CD4-positive, alpha-beta T cell (primary cell): ENCODE results near the gene ENO1. TPM values are rescaled to one million over a fixed set of nuclear protein-coding genes. Genes with fewer than 3 reads are reported as not detected.

Experiments used
- ATAC-seq: fragments of 200-7000 bp; cut with Tn5 transposase; one replicate; pipeline ENCODE4 v1.10.0; 2022; ENCODE audit warnings: mild to moderate bottlenecking; ENCODE audit not compliant: poor library complexity
- CTCF ChIA-PET: fragments of 350-600 bp; sonication (Branson Sonifier 250); formaldehyde crosslinking; loops from one replicate; lab custom pipeline; 2021; ENCODE audit warnings: antibody characterized with exemption, inconsistent platforms; lab: Charles Lee
- POLR2A ChIA-PET: fragments of 350-600 bp; sonication (Branson Sonifier 250); formaldehyde crosslinking; loops from one replicate; lab custom pipeline; 2021; ENCODE audit warnings: antibody characterized with exemption, inconsistent platforms; lab: Charles Lee
- DNase-seq, 14 experiments: peaks; one replicate each; pipeline ENCODE4 v3.0.0-alpha.2; 2013 to 2020; ENCODE audit warnings: mixed read lengths in 2 of 14
- H3K27ac ChIP-seq, 2 donors: one replicate each; pipeline versions ENCODE4 v1.5.1 to v1.7.0; 2013; ENCODE audit warnings: low read length in 2 of 2, low read depth in 1 of 2, mild to moderate bottlenecking in 1 of 2
- H3K27me3 ChIP-seq, 2 experiments: 1 replicate in 1 of 2; 2 replicates in 1 of 2; pipeline versions ENCODE4 v1.6.1 to v1.7.0; 2013; ENCODE audit warnings: low read length in 2 of 2, control low read depth in 1 of 2, mild to moderate bottlenecking in 1 of 2, moderate library complexity in 1 of 2; ENCODE audit not compliant: insufficient read depth in 2 of 2, control insufficient read depth in 1 of 2
- H3K36me3 ChIP-seq: one replicate; pipeline ENCODE4 v1.6.1; 2013; ENCODE audit warnings: low read length, control low read depth; ENCODE audit not compliant: insufficient read depth
- H3K4me1 ChIP-seq: one replicate; pipeline ENCODE4 v1.6.1; 2013; ENCODE audit warnings: low read length, control low read depth; ENCODE audit not compliant: insufficient read depth
- H3K4me3 ChIP-seq: one replicate; pipeline ENCODE4 v1.5.1; 2013; ENCODE audit warnings: mild to moderate bottlenecking, low read length, moderate library complexity
- H3K9me3 ChIP-seq, 2 experiments: 1 replicate in 1 of 2; 2 replicates in 1 of 2; pipeline versions ENCODE4 v1.6.1 to v1.7.0; 2013; ENCODE audit warnings: low read length in 2 of 2, mild to moderate bottlenecking in 2 of 2, control low read depth in 1 of 2, moderate library complexity in 1 of 2; ENCODE audit not compliant: control insufficient read depth in 1 of 2, insufficient read depth in 1 of 2
- H3K27ac Mint-ChIP-seq: one replicate; pipeline ENCODE4 v1.8.0; 2020; ENCODE audit warnings: mixed read lengths
- H3K27me3 Mint-ChIP-seq: one replicate; pipeline ENCODE4 v1.8.0; 2021; ENCODE audit warnings: mixed read lengths
- H3K36me3 Mint-ChIP-seq: one replicate; pipeline ENCODE4 v1.8.0; 2021; ENCODE audit warnings: low read depth, mixed read lengths
- H3K4me1 Mint-ChIP-seq: one replicate; pipeline ENCODE4 v1.8.0; 2021; ENCODE audit warnings: low read depth, mixed read lengths
- H3K4me3 Mint-ChIP-seq: one replicate; pipeline ENCODE4 v1.8.0; 2020; ENCODE audit warnings: mild to moderate bottlenecking, mixed read lengths
- H3K9me3 Mint-ChIP-seq: one replicate; pipeline ENCODE4 v1.8.0; 2020; ENCODE audit warnings: mixed read lengths
- CTCF ChIP-seq: fragments of 200-600 bp; IDR thresholded peaks from one replicate; pipeline ENCODE4 v1.8.0; 2022; ENCODE audit warnings: antibody characterized with exemption, mild to moderate bottlenecking
- intact Hi-C, 2 experiments: fragments of 100-400 bp; cut with DNase I in 1 of 2; cut with micrococcal nuclease in 1 of 2; formaldehyde crosslinking; loops; one replicate each; pipeline versions ENCODE4 v1.15.1 to v1.9.0; 2023 to 2025; cut with DNase I, micrococcal nuclease
- total RNA-seq, 174 experiments: library from RNA in 2 of 174; stranded (reverse) in 2 of 174; gene quantifications; one replicate each; pipeline ENCODE4 v1.2.3 and lab custom pipeline; 2021 to 2026

Gene ENO1
- total RNA-seq, 2 experiments from 2014 or later, result 120 to 129 TPM

GRCh38 chr1:8866173-8866791, 12.2 kb downstream of the ENO1 start:
- peaks cover 10% of the 10 kb centered on the region for H3K4me1 Mint-ChIP-seq
- no peak overlapping the region for H3K27ac ChIP-seq
- DNase-seq (no peak), ATAC-seq (no peak)
- H3K9me3 Mint-ChIP-seq, result no peaks in the 10 kb centered on the region
- H3K4me3 Mint-ChIP-seq, result no peak overlapping the region
- H3K27ac Mint-ChIP-seq, result no peak overlapping the region
- H3K27me3 ChIP-seq, result no peaks in the 10 kb centered on the region
- intact Hi-C loops, result no loop called here
- H3K36me3 Mint-ChIP-seq, result peaks cover 95% of the 10 kb centered on the region
- no peak for TF ChIP-seq CTCF
- no peaks in the 10 kb centered on the region for H3K27me3 Mint-ChIP-seq
- POLR2A ChIA-PET, result interaction anchor here (3.6 kb wide), 1 partner anchor 12 kb away, joined by 20 read pairs; the partner anchor contains the start of gene ENO1
- peaks cover 0 to 4% of the 10 kb centered on the region in 2 experiments for H3K9me3 ChIP-seq
- H3K4me3 ChIP-seq, result no peak overlapping the region
- H3K36me3 ChIP-seq, result peaks cover 98% of the 10 kb centered on the region
- H3K4me1 ChIP-seq, result peaks cover 8% of the 10 kb centered on the region
- CTCF ChIA-PET, result interaction anchor here (1.4 kb wide), 1 partner anchor 45 kb away, joined by 3 read pairs; no protein-coding TSS in a partner anchor

- no peaks in the 10 kb centered on the region for H3K9me3 Mint-ChIP-seq
- CTCF ChIA-PET, result interaction anchor here (1.4 kb wide), 1 partner anchor 43 kb away, joined by 3 read pairs; no protein-coding TSS in a partner anchor
- Histone ChIP-seq H3K27ac (no peak overlapping the region), H3K4me3 (no peak overlapping the region), H3K27me3 (no peaks in the 10 kb centered on the region), H3K36me3 (peaks cover 96% of the 10 kb centered on the region), H3K4me1 (no peaks in the 10 kb centered on the region), H3K9me3 (peaks cover 0 to 9% of the 10 kb centered on the region in 2 experiments)
- peaks cover 7% of the 10 kb centered on the region for H3K4me1 Mint-ChIP-seq
- ATAC-seq (no peak), DNase-seq (no peak)
- POLR2A ChIA-PET, result interaction anchor here (3.6 kb wide), 1 partner anchor 13 kb away, joined by 20 read pairs; the partner anchor contains the start of gene ENO1
- no peak overlapping the region for H3K4me3 Mint-ChIP-seq
- TF ChIP-seq CTCF, result no peak
- no peak overlapping the region for H3K27ac Mint-ChIP-seq
- no peaks in the 10 kb centered on the region for H3K27me3 Mint-ChIP-seq
- intact Hi-C loops, result no loop called here
- peaks cover 94% of the 10 kb centered on the region for H3K36me3 Mint-ChIP-seq
These were observed 13.7 kb downstream of the ENO1 start for GRCh38 chr1:8864713-8865344.

- Mint-ChIP-seq H3K27me3 (no peaks in the 10 kb centered on the region), H3K36me3 (peaks cover 92% of the 10 kb centered on the region), H3K27ac (no peak overlapping the region), H3K9me3 (no peaks in the 10 kb centered on the region), H3K4me3 (no peak overlapping the region), H3K4me1 (peaks cover 13% of the 10 kb centered on the region)
- no peak for DNase-seq
- H3K4me3 ChIP-seq, result no peak overlapping the region
- peak overlapping the region in 1 of 2 donors; percentile 65 for H3K27ac ChIP-seq
- H3K4me1 ChIP-seq, result peaks cover 6% of the 10 kb centered on the region
- no peaks in the 10 kb centered on the region for H3K27me3 ChIP-seq
- POLR2A ChIA-PET, result interaction anchor here (3.6 kb wide), 1 partner anchor 14 kb away, joined by 20 read pairs; the partner anchor contains the start of gene ENO1
- peaks cover 0 to 9% of the 10 kb centered on the region in 2 experiments for H3K9me3 ChIP-seq
- no peak for ATAC-seq
- intact Hi-C loops, result loop anchor here in 1 of 2 experiments (2.0 kb wide), 1 partner anchor 141 kb away; no protein-coding TSS in a partner anchor
- TF ChIP-seq CTCF, result no peak
- peaks cover 93% of the 10 kb centered on the region for H3K36me3 ChIP-seq
- CTCF ChIA-PET, result interaction anchor here (2.0 to 2.1 kb wide), 2 partner anchors 15 to 141 kb away, joined by 10 to 22 read pairs; partner anchors contain the start of gene ENO1
These were observed 14.7 kb downstream of the ENO1 start for GRCh38 chr1:8863794-8864233.
